ENCODE measurements around the gene BSN. TPM values are rescaled to one million over a fixed set of nuclear protein-coding genes. Genes with fewer than 3 reads are reported as not detected.

Gene BSN
- total RNA-seq, 2 experiments from 2014 or later: 0.03 to 0.27 TPM

GRCh38 chr3:49647741-49648140 lies 93.5 kb downstream of the BSN start:
- Histone ChIP-seq H3K4me2 (ENCODE audit: low read length) (no peak overlapping the region), H3K27ac (ENCODE audit: low read depth, low read length, poor library complexity, severe bottlenecking) (no peak overlapping the region), H3K79me2 (ENCODE audit: insufficient read depth, low read depth, low read length) (no peaks in the 10 kb centered on the region), H2AFZ (ENCODE audit: low read length) (no peak overlapping the region), H4K20me1 (ENCODE audit: insufficient read depth, low read length) (no peaks in the 10 kb centered on the region), H3K36me3 (ENCODE audit: insufficient read depth, low read length) (no peaks in the 10 kb centered on the region), H3K9me2 (ENCODE audit: insufficient read depth, low read length) (no peaks in the 10 kb centered on the region), H3K4me3 (ENCODE audit: low read depth, low read length, poor library complexity, severe bottlenecking) (no peak overlapping the region), H3K9me3 (ENCODE audit: low read length) (no peaks in the 10 kb centered on the region), H3K4me1 (ENCODE audit: insufficient read depth, low read length, poor library complexity, severe bottlenecking) (no peaks in the 10 kb centered on the region)
- no peak for TF ChIP-seq EZH2phosphoT487 (IDR thresholded peaks at IDR 0.05; ENCODE audit: borderline replicate concordance, low read depth, low read length)
- TF ChIP-seq CTCF (conservative IDR thresholded peaks at IDR 0.05; ENCODE audit: low read length): no peak
- CTCF ChIA-PET (ENCODE audit: unreplicated experiment): no interaction called here
- DNase-seq (ENCODE audit: low spot score): no peak
- BruUV-seq (replicated peaks): no TSS peak
- POLR2A ChIA-PET: interaction anchor here (0.6 kb wide), 1 partner anchor 106 kb away, joined by 4 read pairs; no protein-coding TSS in a partner anchor
- intact Hi-C loops (cut with micrococcal nuclease; ENCODE audit: unreplicated experiment): no loop called here

GRCh38 chr3:49648354-49649019 lies 94.2 kb downstream of the BSN start:
- Histone ChIP-seq H3K4me3 (ENCODE audit: low read depth, low read length, poor library complexity, severe bottlenecking) (no peak overlapping the region), H4K20me1 (ENCODE audit: insufficient read depth, low read length) (no peaks in the 10 kb centered on the region), H2AFZ (ENCODE audit: low read length) (no peak overlapping the region), H3K9me3 (ENCODE audit: low read length) (no peaks in the 10 kb centered on the region), H3K79me2 (ENCODE audit: insufficient read depth, low read depth, low read length) (no peaks in the 10 kb centered on the region), H3K9me2 (ENCODE audit: insufficient read depth, low read length) (no peaks in the 10 kb centered on the region), H3K4me1 (ENCODE audit: insufficient read depth, low read length, poor library complexity, severe bottlenecking) (no peaks in the 10 kb centered on the region), H3K27ac (ENCODE audit: low read depth, low read length, poor library complexity, severe bottlenecking) (no peak overlapping the region), H3K4me2 (ENCODE audit: low read length) (no peak overlapping the region), H3K36me3 (ENCODE audit: insufficient read depth, low read length) (no peaks in the 10 kb centered on the region)
- CTCF ChIA-PET (ENCODE audit: unreplicated experiment): no interaction called here
- DNase-seq (ENCODE audit: low spot score): no peak
- no TSS peak for BruUV-seq (replicated peaks)
- intact Hi-C loops (cut with micrococcal nuclease; ENCODE audit: unreplicated experiment): no loop called here
- POLR2A ChIA-PET: interaction anchor here (0.6 kb wide), 2 partner anchors 107 to 306 kb away, joined by 4 read pairs; no protein-coding TSS in a partner anchor
- no peak for TF ChIP-seq EZH2phosphoT487 (IDR thresholded peaks at IDR 0.05; ENCODE audit: borderline replicate concordance, low read depth, low read length)
- no peak for TF ChIP-seq CTCF (conservative IDR thresholded peaks at IDR 0.05; ENCODE audit: low read length)

GRCh38 chr3:49649576-49649975 lies 95.3 kb downstream of the BSN start:
- Histone ChIP-seq H3K9me3 (ENCODE audit: low read length) (no peaks in the 10 kb centered on the region), H2AFZ (ENCODE audit: low read length) (no peak overlapping the region), H3K9me2 (ENCODE audit: insufficient read depth, low read length) (no peaks in the 10 kb centered on the region), H3K79me2 (ENCODE audit: insufficient read depth, low read depth, low read length) (no peaks in the 10 kb centered on the region), H3K36me3 (ENCODE audit: insufficient read depth, low read length) (no peaks in the 10 kb centered on the region), H4K20me1 (ENCODE audit: insufficient read depth, low read length) (no peaks in the 10 kb centered on the region), H3K4me2 (ENCODE audit: low read length) (no peak overlapping the region), H3K27ac (ENCODE audit: low read depth, low read length, poor library complexity, severe bottlenecking) (no peak overlapping the region), H3K4me1 (ENCODE audit: insufficient read depth, low read length, poor library complexity, severe bottlenecking) (no peaks in the 10 kb centered on the region), H3K4me3 (ENCODE audit: low read depth, low read length, poor library complexity, severe bottlenecking) (no peak overlapping the region)
- ChIA-PET POLR2A (no interaction called here), CTCF (ENCODE audit: unreplicated experiment) (no interaction called here)
- TF ChIP-seq EZH2phosphoT487 (IDR thresholded peaks at IDR 0.05; ENCODE audit: borderline replicate concordance, low read depth, low read length) (no peak), CTCF (conservative IDR thresholded peaks at IDR 0.05; ENCODE audit: low read length) (no peak)
- DNase-seq (ENCODE audit: low spot score): no peak
- intact Hi-C loops (cut with micrococcal nuclease; ENCODE audit: unreplicated experiment): no loop called here
- no TSS peak for BruUV-seq (replicated peaks)

All from OCI-LY7 (cell line).